SU-DHL-6 (cell line): ENCODE results near the gene BCL7C.

Source experiments
- EZH2phosphoT487 ChIP-seq: fragments of 200-600 bp; sonication (generic), shearing (Covaris generic); conservative IDR thresholded peaks from 2 replicates; pipeline ENCODE4 v1.6.1; 2018; ENCODE audit warnings: mild to moderate bottlenecking, antibody characterized with exemption, low read length, moderate library complexity, mixed read lengths
- TF ChIP-seq, protein P1 (sequence below): fragments of 200-600 bp; sonication (generic); IDR thresholded peaks from one replicate; pipeline ENCODE4 v1.5.1; 2017; ENCODE audit warnings: antibody characterized with exemption, mild to moderate bottlenecking, low read length, moderate library complexity; ENCODE audit not compliant: insufficient read depth, poor library complexity, severe bottlenecking

DNA sequence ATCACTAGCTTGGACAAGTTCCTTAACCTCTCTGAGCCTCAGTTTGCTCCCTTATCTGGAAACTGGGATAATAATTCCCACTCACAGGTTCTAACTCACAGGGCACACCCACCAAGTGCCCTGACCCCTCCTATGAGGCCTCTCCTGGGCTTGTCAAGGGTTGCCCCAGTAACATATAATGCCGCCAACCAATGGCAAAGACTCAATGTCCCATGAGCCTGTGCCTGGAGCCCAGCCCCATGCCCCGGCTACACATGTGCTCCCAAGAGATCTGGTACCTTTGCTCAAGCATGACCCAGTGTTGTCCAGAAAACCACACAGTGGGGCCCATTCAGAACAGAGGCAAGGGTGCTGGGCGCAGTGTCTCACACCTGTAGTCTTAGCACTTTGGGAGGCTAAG lies 21.0 kb upstream of the BCL7C start:
- TF ChIP-seq, protein P1, sequence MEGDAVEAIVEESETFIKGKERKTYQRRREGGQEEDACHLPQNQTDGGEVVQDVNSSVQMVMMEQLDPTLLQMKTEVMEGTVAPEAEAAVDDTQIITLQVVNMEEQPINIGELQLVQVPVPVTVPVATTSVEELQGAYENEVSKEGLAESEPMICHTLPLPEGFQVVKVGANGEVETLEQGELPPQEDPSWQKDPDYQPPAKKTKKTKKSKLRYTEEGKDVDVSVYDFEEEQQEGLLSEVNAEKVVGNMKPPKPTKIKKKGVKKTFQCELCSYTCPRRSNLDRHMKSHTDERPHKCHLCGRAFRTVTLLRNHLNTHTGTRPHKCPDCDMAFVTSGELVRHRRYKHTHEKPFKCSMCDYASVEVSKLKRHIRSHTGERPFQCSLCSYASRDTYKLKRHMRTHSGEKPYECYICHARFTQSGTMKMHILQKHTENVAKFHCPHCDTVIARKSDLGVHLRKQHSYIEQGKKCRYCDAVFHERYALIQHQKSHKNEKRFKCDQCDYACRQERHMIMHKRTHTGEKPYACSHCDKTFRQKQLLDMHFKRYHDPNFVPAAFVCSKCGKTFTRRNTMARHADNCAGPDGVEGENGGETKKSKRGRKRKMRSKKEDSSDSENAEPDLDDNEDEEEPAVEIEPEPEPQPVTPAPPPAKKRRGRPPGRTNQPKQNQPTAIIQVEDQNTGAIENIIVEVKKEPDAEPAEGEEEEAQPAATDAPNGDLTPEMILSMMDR, result no peak
- no peak for TF ChIP-seq EZH2phosphoT487
